ENCODE data around the gene LIN28B.

LIN28B gene

DNA sequence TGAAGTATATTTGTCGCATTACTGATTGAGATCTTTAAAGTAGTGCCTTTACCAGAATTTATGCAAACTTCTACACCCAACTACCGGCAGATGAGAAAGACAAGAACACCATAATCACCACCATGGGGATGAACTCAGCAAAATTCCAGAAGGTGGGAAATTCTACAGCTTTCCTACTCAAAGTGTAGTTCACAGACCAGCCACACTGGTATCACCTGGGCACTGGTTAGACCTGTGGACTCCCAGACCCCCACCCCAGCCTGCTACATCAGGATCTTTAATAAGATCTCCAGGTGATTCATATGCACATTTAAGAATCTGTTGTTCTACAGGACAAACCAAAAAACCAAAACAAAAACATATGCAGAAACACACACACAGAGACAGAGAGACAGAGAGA, 155.0 kb downstream of the LIN28B start (continued):
- TF ChIP-seq, protein P1, sequence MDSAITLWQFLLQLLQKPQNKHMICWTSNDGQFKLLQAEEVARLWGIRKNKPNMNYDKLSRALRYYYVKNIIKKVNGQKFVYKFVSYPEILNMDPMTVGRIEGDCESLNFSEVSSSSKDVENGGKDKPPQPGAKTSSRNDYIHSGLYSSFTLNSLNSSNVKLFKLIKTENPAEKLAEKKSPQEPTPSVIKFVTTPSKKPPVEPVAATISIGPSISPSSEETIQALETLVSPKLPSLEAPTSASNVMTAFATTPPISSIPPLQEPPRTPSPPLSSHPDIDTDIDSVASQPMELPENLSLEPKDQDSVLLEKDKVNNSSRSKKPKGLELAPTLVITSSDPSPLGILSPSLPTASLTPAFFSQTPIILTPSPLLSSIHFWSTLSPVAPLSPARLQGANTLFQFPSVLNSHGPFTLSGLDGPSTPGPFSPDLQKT (IDR thresholded peaks at IDR 0.05; ENCODE audit: borderline replicate concordance, low read depth, low read length) = no peak
- TF ChIP-seq ZBTB1 (tag by site-specific recombination; IDR thresholded peaks at IDR 0.05) (no peak), ZNF626 (tag by site-specific recombination; IDR thresholded peaks at IDR 0.05) (no peak), ZNF610 (tag by site-specific recombination; IDR thresholded peaks at IDR 0.05; ENCODE audit: borderline replicate concordance) (no peak), ZNF501 (tag by site-specific recombination; IDR thresholded peaks at IDR 0.05) (no peak), ZBTB17 (tag by site-specific recombination; IDR thresholded peaks at IDR 0.05) (no peak)

GRCh38 chr6:105112577-105112976, 155.7 kb downstream of the LIN28B start:
- Histone ChIP-seq H3K4me3 (ENCODE audit: low read depth, low read length) (no peak overlapping the region), H3K4me1 (ENCODE audit: control insufficient read depth, insufficient read depth, low read length) (no peaks in the 10 kb centered on the region), H3K9me3 (ENCODE audit: control insufficient read depth, insufficient read depth, low read depth, low read length) (no peaks in the 10 kb centered on the region), H3K27ac (ENCODE audit: extremely low read depth, low read depth, low read length) (no peak overlapping the region), H3K36me3 (ENCODE audit: control insufficient read depth in 2 of 2, insufficient read depth in 1 of 2, low read length in 2 of 2) (peaks cover 0 to 50% of the 10 kb centered on the region in 2 experiments)
- TF ChIP-seq GFI1B (tag by site-specific recombination; IDR thresholded peaks at IDR 0.05) (no peak), ZNF654 (tag by site-specific recombination; IDR thresholded peaks at IDR 0.05; ENCODE audit: low read depth) (peak; percentile 19; the same call in 1 of the 2 replicates)
- ChIA-PET CTCF (interaction anchor here (0.6 to 1.2 kb wide), 4 partner anchors 24 to 250 kb away, joined by 3 to 5 read pairs (median 4); no protein-coding TSS in a partner anchor), POLR2A (no interaction called here)

- ChIA-PET CTCF (interaction anchor here (0.6 to 1.2 kb wide), 3 partner anchors 25 to 745 kb away, joined by 4 to 5 read pairs (median 4); no protein-coding TSS in a partner anchor), POLR2A (interaction anchor here (0.6 kb wide), 1 partner anchor 20 kb away, joined by 5 read pairs; no protein-coding TSS in a partner anchor)
- TF ChIP-seq ZBTB17 (tag by site-specific recombination; IDR thresholded peaks at IDR 0.05) (no peak), OVOL3 (tag by site-specific recombination; IDR thresholded peaks at IDR 0.05) (no peak), REST (tag by site-specific recombination; IDR thresholded peaks at IDR 0.05) (no peak), ZNF596 (tag by site-specific recombination; IDR thresholded peaks at IDR 0.05) (no peak), ZBTB48 (tag by site-specific recombination; IDR thresholded peaks at IDR 0.05) (no peak), KLF8 (tag by site-specific recombination; IDR thresholded peaks at IDR 0.05) (no peak), ZNF404 (tag by site-specific recombination; IDR thresholded peaks at IDR 0.05) (no peak), PBX3 (CRISPR knock-in tag; IDR thresholded peaks at IDR 0.05) (no peak)
- H3K27ac ChIP-seq (ENCODE audit: extremely low read depth, low read depth, low read length) = no peak overlapping the region
- peaks cover 0 to 57% of the 10 kb centered on the region in 2 experiments for H3K36me3 ChIP-seq (ENCODE audit: control insufficient read depth in 2 of 2, insufficient read depth in 1 of 2, low read length in 2 of 2)
- H3K9me3 ChIP-seq (ENCODE audit: control insufficient read depth, insufficient read depth, low read depth, low read length) = no peaks in the 10 kb centered on the region
- H3K4me3 ChIP-seq (ENCODE audit: low read depth, low read length) = no peak overlapping the region
- H3K4me1 ChIP-seq (ENCODE audit: control insufficient read depth, insufficient read depth, low read length) = no peaks in the 10 kb centered on the region
Observed at GRCh38 chr6:105113422-105113821, 156.5 kb downstream of the LIN28B start.

All from HEK293 (cell line).